Measurements from ENCODE around the gene CCL17. TPM values are rescaled to one million over a fixed set of nuclear protein-coding genes. Genes with fewer than 3 reads are reported as not detected.

CCL17 gene
- total RNA-seq, 2 donors from 2014 or later = 0.65 to 7.8 TPM

GRCh38 chr16:57447186-57447962 is 42.8 kb downstream of the CCL17 start, which contains the start of the genes CIAPIN1 and COQ9:
Gene CIAPIN1 (minus strand): TSS chr16:57447385. CDS start chr16:57440928, 6,457 bp downstream.
Gene COQ9 (plus strand): TSS chr16:57447479. CDS start chr16:57447506, 27 bp downstream.
- Mint-ChIP-seq H3K9me3 (no peaks in the 10 kb centered on the region), H3K4me1 (peaks cover 6% of the 10 kb centered on the region), H3K4me3 (peak within 1 kb of the TSS; percentile 90), H3K27me3 (no peaks in the 10 kb centered on the region), H3K27ac (peak within 1 kb of the TSS; percentile 91), H3K36me3 (ENCODE audit: low read depth) (peaks cover 15% of the 10 kb centered on the region)
- peak; percentile 100 for ATAC-seq (replicated peaks)

GRCh38 chr16:57452021-57452420 is 47.5 kb downstream of the CCL17 start:
- Mint-ChIP-seq H3K36me3 (ENCODE audit: low read depth) (peaks cover 55% of the 10 kb centered on the region), H3K27me3 (no peaks in the 10 kb centered on the region), H3K4me1 (peaks cover 6% of the 10 kb centered on the region), H3K27ac (no peak overlapping the region), H3K4me3 (no peak overlapping the region), H3K9me3 (no peaks in the 10 kb centered on the region)
- ATAC-seq (replicated peaks) = no peak

- peaks cover 78% of the 10 kb centered on the region for H3K36me3 Mint-ChIP-seq (ENCODE audit: low read depth)
- peak within 1 kb of the TSS; percentile 92 for H3K27ac Mint-ChIP-seq
- H3K4me1 Mint-ChIP-seq = peaks cover 27% of the 10 kb centered on the region
- H3K4me3 Mint-ChIP-seq = peak within 1 kb of the TSS; percentile 84
- ATAC-seq (replicated peaks) = peak; percentile 96
- no peaks in the 10 kb centered on the region for H3K27me3 Mint-ChIP-seq
- H3K9me3 Mint-ChIP-seq = no peaks in the 10 kb centered on the region
Measured at GRCh38 chr16:57462209-57462977, 57.8 kb downstream of the CCL17 start, which contains the start of gene POLR2C. Gene POLR2C (plus strand): TSS chr16:57462679. CDS start chr16:57462725, 46 bp downstream.

GRCh38 chr16:57462978-57463362 is 58.4 kb downstream of the CCL17 start:
- peaks cover 78% of the 10 kb centered on the region for H3K36me3 Mint-ChIP-seq (ENCODE audit: low read depth)

GRCh38 chr16:57464523-57464922 is 60.0 kb downstream of the CCL17 start:
- H3K9me3 Mint-ChIP-seq = no peaks in the 10 kb centered on the region
- no peaks in the 10 kb centered on the region for H3K27me3 Mint-ChIP-seq
- peaks cover 27% of the 10 kb centered on the region for H3K4me1 Mint-ChIP-seq
- H3K4me3 Mint-ChIP-seq = peak overlapping the region; percentile 84
- H3K27ac Mint-ChIP-seq = peak overlapping the region; percentile 92
- no peak for ATAC-seq (replicated peaks)
- H3K36me3 Mint-ChIP-seq (ENCODE audit: low read depth) = peaks cover 84% of the 10 kb centered on the region

More at GRCh38 chr16:57462978-57463362, 58.4 kb downstream of the CCL17 start:
- peak; percentile 43 for ATAC-seq (replicated peaks)
- H3K27me3 Mint-ChIP-seq = no peaks in the 10 kb centered on the region
- peak overlapping the region; percentile 92 for H3K27ac Mint-ChIP-seq
- peak overlapping the region; percentile 84 for H3K4me3 Mint-ChIP-seq
- H3K9me3 Mint-ChIP-seq = no peaks in the 10 kb centered on the region
- H3K4me1 Mint-ChIP-seq = peaks cover 27% of the 10 kb centered on the region

Other genes with a start within 250 kb of the CCL17 start
- gene PSME3IP1, start 218.7 kb upstream of the CCL17 start, total RNA-seq = 100 to 1,000 TPM in 1 of 2 donors, 10 to 100 TPM in 1; 79.0 to 103 TPM
- gene RSPRY1, start 218.4 kb upstream of the CCL17 start, total RNA-seq = 10 to 100 TPM; 34.1 to 37.4 TPM
- 10 to 100 TPM; 17.0 to 23.5 TPM for gene ARL2BP, start 159.5 kb upstream of the CCL17 start, total RNA-seq
- not detected for gene PLLP, start 120.1 kb upstream of the CCL17 start, total RNA-seq
- 10 to 100 TPM in 1 of 2 donors, 1 to 10 TPM in 1; 1.1 to 11.5 TPM for gene CCL22, start 46.0 kb upstream of the CCL17 start, total RNA-seq
- not detected for gene CX3CL1, start 32.3 kb upstream of the CCL17 start, total RNA-seq
- 10 to 100 TPM; 30.8 to 52.8 TPM for gene CIAPIN1, start 42.6 kb downstream of the CCL17 start, total RNA-seq
- gene COQ9, start 42.7 kb downstream of the CCL17 start, total RNA-seq = 10 to 100 TPM; 28.2 to 36.4 TPM
- 10 to 100 TPM; 71.3 to 86.2 TPM for gene POLR2C, start 57.9 kb downstream of the CCL17 start, total RNA-seq
- gene DOK4, start 81.7 kb downstream of the CCL17 start, total RNA-seq = 10 to 100 TPM in 1 of 2 donors, 1 to 10 TPM in 1; 6.4 to 16.8 TPM
- gene CCDC102A, start 131.8 kb downstream of the CCL17 start, total RNA-seq = 10 to 100 TPM; 16.7 to 21.2 TPM
- gene ADGRG5, start 137.9 kb downstream of the CCL17 start, total RNA-seq = 10 to 100 TPM; 13.7 to 36.9 TPM
- 10 to 100 TPM; 10.7 to 34.3 TPM for gene ADGRG1, start 223.9 kb downstream of the CCL17 start, total RNA-seq

All from activated T-helper 17 cell treated with anti-CD3 and anti-CD28 coated beads, Interleukin-2, amount 50 U/mL, for 72 hours (primary cell).